Stimulated activated CD8-positive, alpha-beta memory T cell treated with anti-CD3 and anti-CD28 coated beads, Interleukin-12 subunit alpha, Interleukin-12 subunit beta, amount 100 ng/mL, for 24 hours (primary cell): Measurements from ENCODE around the gene HEPHL1.

Experiments
- DNase-seq: peaks from one replicate; pipeline ENCODE4 v3.0.0-alpha.2; 2020; ENCODE audit errors: extremely low read depth

HEPHL1 gene

DNA sequence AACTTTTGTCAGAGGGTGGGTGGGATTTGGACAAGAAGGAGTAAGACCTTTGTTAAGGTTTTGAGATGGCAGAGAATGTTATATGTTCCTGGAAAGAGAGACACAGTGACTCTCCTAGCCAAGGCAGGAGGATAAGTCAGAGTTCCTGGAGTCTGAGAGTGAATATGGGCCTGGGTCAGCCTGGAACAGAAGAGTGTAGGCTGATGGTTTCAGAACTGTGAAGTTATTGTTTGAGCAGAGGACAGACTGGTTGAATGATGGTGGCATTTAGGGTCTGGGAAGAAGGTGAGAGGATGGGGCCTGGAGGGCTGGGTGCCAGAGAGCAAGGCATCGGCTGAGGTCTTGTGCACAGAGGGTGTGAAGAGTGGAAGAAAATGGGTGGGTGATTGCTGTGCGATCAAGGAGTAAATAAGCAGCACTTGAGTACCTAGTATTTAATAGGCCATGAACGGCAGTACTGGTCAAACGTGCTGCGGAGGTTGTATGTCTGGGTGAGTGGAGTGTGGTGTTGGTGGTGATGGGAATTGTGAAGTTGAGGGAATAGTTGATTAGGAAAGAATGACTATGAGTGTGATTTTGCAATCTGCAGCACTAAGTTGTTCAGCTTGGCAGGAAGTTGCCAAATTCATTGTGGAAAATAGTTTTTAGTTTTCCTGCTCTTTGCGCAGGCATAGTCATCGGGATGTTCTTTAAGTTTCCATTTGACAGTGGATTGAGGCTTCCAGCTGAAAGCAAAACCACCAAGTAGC, 109.3 kb downstream of the HEPHL1 start:
- no peak for DNase-seq

DNA sequence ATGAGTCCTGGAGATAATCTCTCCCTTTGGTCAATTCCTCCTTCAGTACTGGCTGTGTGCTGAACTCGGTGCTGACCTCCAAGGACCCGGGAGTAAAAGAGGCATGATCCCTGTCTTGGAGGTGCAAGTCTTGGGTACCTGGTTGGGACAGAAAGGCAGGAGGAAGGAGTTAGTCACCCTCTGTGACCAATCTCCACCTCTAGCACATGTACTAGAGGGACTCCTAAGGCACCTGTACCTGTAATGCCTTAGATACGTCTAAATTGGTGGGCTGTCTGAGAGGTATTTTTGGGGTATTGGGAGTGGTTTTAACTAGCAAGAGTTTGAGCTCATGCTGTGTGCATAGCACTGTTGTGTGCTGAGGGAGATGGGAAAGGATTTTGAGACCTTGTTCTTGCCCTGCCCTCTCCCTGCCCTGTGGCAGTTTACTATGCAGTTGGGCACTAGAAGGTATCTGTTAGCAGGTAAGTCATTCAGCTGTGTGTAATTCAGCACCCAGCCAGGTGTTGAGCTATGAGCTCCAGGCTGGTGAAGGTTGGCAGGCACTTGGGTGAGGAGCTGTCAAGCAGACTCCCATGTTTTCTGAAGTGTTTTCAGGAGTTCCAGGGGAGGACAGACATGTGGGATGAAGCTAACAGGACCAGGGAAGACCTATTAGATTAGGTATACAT, 110.0 kb downstream of the HEPHL1 start:
- DNase-seq: no peak

- no peak for DNase-seq
Measured at GRCh38 chr11:94131718-94132115, 110.6 kb downstream of the HEPHL1 start.

DNA sequence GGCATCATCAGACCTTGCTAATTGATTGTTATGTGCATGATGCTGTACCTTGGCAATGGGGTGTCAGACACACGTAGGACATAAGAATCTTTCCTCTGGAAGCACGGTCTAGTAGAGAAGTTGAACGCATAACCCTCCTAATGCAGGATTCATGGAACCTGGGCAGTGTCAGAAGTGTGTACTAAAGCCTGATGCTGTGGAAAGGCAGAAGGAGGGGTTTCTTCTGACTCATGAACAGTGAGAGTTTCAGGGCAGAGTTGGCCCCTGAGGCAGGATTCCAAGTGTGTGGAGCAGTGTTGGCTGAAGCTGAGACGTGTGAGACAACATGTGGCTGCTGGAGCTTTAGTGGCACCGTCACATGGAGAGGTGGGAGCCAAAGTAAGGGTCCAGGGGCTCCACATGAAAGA, 111.0 kb downstream of the HEPHL1 start:
- DNase-seq: no peak

DNA sequence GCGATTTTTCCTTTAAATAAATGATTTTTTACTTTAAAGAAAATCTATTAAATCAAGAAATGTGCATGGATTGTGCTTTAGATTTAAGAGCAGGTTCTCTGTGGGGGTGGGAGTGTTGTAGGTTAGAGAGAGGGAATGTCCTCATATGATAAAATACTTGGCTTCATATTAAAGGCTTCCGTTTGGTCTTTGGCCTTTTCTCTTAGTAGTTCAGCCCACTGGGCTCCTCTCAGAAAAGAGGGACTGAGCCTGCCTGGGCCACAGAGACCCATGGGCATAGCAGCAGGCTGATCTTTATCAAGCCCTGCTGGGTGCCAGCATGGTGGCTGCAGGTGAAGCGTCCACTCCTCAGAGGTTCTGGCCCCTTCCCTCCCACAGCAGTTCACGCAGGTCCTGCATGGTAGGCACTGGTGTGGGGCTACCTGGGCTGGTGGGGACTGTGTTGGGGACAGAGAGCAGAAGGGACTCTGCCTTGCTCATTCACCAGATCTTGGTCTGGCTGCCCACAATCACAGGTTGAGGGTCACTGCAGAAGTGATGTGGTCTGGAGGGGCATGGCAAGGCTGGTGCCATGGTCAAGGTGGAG, 111.8 kb downstream of the HEPHL1 start:
- DNase-seq: no peak

- DNase-seq: no peak
Measured at GRCh38 chr11:94133752-94134151, 112.6 kb downstream of the HEPHL1 start.

DNA sequence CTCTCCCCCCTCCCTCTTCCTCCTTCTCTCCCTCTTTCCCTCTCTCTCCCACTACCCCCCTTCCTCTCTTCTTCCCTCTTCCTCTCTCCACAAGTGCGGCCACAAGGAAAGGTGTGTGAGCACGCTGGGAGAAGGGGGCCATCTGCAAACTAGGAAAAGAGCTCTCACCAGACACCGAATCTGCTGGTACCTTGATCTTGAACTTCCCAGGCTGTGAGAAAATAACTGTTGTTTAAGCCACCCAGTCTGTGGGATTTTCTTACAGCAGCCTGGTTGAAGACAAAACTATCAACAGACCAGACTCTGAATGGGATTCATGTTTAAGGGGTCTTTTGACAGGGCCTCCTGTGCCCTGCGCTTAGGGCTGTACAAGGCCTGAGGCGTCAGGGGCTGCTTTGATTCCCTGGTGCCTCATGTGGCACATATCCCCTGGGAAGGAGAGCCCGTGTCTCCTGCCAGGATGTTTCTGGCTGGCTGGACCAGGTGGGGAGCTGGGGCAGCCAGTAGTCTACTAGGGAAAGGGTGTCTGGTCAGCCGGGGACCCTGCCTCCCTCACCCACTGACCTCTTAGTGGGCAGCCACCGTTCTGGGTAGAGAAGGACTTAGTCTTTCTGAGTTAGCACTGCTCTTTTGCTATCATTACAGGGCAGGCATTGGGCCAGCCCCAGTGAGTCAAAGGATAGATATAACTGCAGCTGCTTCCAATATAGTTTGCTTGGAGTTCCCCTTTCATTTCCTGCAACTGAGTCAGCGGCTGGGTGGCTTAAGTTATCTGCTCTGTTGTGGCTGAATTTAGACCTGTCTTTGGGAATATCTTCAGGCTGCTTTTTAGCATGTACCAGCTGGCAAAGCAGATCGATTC, 113.7 kb downstream of the HEPHL1 start:
- DNase-seq: no peak

- no peak for DNase-seq
Measured at GRCh38 chr11:94139416-94139815, 118.3 kb downstream of the HEPHL1 start.

- no peak for DNase-seq
Measured at GRCh38 chr11:94140154-94140655, 119.1 kb downstream of the HEPHL1 start.

- no peak for DNase-seq
Measured at GRCh38 chr11:94141511-94142307, 120.6 kb downstream of the HEPHL1 start.

DNA sequence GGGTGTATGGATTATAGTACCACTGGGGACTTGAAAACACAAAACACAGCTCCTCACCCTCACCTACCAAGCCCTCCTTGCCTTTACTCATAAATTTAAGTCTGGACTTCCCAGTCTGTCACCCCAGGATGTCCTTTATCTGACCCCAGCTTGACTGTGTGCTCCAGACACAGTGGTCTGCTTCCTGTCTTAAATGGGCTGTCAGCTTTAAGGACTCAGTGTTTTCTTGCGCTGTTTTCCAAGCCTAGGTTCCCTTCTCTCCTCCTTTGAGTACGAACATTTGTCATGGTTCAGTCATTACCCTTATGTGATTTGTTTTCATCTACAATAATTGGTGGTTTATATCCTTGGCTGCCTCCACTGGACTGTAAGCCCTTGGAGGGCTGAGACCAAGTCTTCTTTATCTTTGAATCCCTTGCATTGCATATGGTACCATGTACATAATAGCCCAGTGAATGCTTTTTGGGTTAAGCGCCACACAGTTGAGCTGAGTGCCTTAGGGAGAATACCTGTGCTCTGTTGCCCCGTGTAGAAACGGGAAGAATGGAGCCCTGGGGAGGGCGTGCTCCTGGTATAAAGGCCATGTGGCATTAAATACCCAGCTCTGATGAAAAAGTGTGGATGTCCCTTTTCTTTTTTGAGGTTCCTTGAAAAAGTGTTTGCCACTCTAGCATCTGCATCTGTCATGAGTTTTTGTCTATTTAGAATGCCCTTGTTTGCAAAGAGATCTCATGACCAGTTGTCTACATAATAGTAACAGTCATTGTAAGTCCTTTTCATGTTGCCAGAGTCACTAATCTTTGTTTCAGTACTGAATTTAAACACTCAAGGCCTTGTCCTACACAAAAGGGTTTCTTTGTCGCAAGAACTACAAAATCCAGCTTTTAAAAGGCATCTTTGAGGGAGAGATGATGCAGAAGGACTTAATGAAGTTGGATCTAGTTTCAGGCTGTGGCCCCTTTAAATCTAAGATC, 121.4 kb downstream of the HEPHL1 start:
- no peak for DNase-seq

DNA sequence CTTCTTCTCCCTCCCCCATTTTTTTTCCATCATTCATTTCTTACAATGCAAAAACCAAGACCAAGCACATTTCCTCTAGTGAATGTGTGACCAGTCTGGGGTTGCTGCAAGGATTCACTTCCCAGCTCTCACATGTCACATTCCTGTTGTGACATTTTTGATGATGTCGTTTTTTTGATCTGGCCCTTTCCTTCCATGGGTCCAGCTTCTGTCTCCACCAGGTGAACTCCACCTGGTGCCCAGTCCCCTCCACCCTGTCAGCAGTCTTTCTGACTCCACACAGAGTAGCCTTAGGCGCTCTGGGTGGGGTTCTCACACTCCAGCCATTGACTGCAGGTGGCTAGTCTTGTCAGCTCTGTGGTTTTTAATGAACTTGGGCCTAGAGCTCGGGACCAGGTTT, 123.1 kb downstream of the HEPHL1 start:
- no peak for DNase-seq

GRCh38 chr11:94144664-94145063, 123.5 kb downstream of the HEPHL1 start:
- DNase-seq: no peak

DNA sequence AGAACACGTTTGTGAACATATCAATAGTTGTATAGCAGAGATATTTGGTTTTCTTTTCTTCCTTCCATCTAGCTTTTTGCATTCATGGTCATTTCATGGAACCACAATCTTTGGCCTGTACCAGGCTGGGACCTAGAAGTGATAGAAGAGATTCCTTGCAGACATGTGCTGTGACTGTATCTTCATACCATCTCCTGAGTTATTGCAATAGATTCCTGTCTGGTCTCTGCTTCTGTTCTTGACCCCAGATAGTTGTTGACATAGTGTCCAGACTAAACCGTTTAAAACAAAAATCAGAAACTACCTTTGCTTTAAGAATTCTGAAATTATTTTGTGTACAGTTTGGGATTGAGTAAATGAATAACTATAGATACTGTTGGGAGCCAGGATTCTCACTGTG, 124.3 kb downstream of the HEPHL1 start:
- DNase-seq: no peak

GRCh38 chr11:94145916-94146315, 124.8 kb downstream of the HEPHL1 start:
- no peak for DNase-seq

- no peak for DNase-seq
Measured at GRCh38 chr11:94147433-94147845, 126.3 kb downstream of the HEPHL1 start.

- no peak for DNase-seq
Measured at GRCh38 chr11:94148189-94148588, 127.0 kb downstream of the HEPHL1 start.

DNA sequence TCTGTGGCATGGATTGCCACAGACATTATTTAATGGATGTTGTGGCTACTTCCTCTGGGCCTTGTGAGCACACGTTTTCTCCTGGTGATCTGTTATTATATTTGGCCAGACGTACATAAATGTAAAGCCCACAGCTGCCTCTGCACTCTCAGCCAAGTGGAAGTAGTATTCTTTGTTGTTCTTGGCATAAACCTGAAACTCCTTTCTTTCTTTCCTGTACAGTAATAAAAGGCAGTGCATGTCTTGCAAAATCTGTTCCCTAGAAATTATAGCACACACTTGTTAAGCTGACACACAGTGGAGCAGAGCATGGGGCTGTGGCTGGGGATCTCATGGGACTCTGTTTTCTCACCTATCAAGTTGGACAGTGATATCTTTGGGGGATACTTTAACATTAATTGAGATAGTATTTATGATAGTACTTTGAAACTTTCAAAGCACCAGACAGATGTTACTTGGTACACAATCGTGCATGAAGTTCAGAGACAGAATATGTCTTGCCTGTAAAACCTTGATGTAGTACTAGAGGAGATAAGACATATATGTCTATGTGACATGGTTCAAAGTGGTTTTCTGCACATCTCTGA, 128.4 kb downstream of the HEPHL1 start:
- DNase-seq: no peak

GRCh38 chr11:94150056-94150455, 128.9 kb downstream of the HEPHL1 start:
- no peak for DNase-seq
